Left ventricle myocardium inferior (tissue), 1 donor: ENCODE measurements around the gene CLEC19A. TPM values are rescaled to one million over a fixed set of nuclear protein-coding genes. Genes with fewer than 3 reads are reported as not detected.

Source experiments
- DNase-seq: peaks from one replicate; pipeline ENCODE4 v3.0.0-alpha.2; 2020
- H3K27ac ChIP-seq: fragments of 200-600 bp; replicated peaks from 2 replicates; pipeline ENCODE4 v1.8.0; 2021
- H3K27me3 ChIP-seq: fragments of 200-600 bp; 2 replicates; pipeline ENCODE4 v1.8.0; 2021; ENCODE audit warnings: low read depth
- H3K36me3 ChIP-seq: fragments of 200-600 bp; 2 replicates; pipeline ENCODE4 v1.8.0; 2021
- H3K4me1 ChIP-seq: fragments of 200-600 bp; 2 replicates; pipeline ENCODE4 v1.8.0; 2021
- H3K4me3 ChIP-seq: fragments of 200-600 bp; 2 replicates; pipeline ENCODE4 v1.8.0; 2021; ENCODE audit warnings: mild to moderate bottlenecking, moderate library complexity
- H3K9me3 ChIP-seq: fragments of 200-600 bp; replicated peaks from 2 replicates; pipeline ENCODE4 v1.8.0; 2021
- CTCF ChIP-seq: fragments of 200-600 bp; IDR thresholded peaks from 2 replicates; pipeline ENCODE4 v1.8.0; 2021; ENCODE audit warnings: antibody characterized with exemption, mild to moderate bottlenecking, borderline replicate concordance
- intact Hi-C: fragments of 100-400 bp; cut with micrococcal nuclease; formaldehyde crosslinking; loops from one replicate; pipeline ENCODE4 v1.11.0; 2022
- total RNA-seq: library from RNA; stranded (reverse); fragmentation: NEBNext Ultra II Directional; extraction: Animal tissue kit (Norgen Biotek cat#: 25700); gene quantifications from one replicate; pipeline ENCODE4 v1.2.1, GENCODE V29; 2021
- donor health status: DM: no; HTN: yes; CAD: no; lungs with severe emphysema.

CLEC19A gene
- total RNA-seq, 1 donor from 2014 or later: not detected

GRCh38 chr16:19290860-19291259, 5.3 kb downstream of the CLEC19A start:
- H3K9me3 ChIP-seq: no peaks in the 10 kb centered on the region
- intact Hi-C loops: no loop called here

GRCh38 chr16:19291475-19291874, 5.9 kb downstream of the CLEC19A start:
- intact Hi-C loops: no loop called here
- no peaks in the 10 kb centered on the region for H3K9me3 ChIP-seq
- TF ChIP-seq CTCF: no peak
- DNase-seq: no peak
- H3K36me3 ChIP-seq: no peaks in the 10 kb centered on the region
- no peak overlapping the region for H3K27ac ChIP-seq
- H3K27me3 ChIP-seq: peaks cover 47% of the 10 kb centered on the region
- H3K4me3 ChIP-seq: no peak overlapping the region
- H3K4me1 ChIP-seq: no peaks in the 10 kb centered on the region

More at GRCh38 chr16:19290860-19291259, 5.3 kb downstream of the CLEC19A start:
- H3K27ac ChIP-seq: no peak overlapping the region
- H3K4me3 ChIP-seq: no peak overlapping the region
- no peak for DNase-seq
- TF ChIP-seq CTCF: no peak
- no peaks in the 10 kb centered on the region for H3K36me3 ChIP-seq
- H3K4me1 ChIP-seq: no peaks in the 10 kb centered on the region
- H3K27me3 ChIP-seq: peaks cover 52% of the 10 kb centered on the region

- H3K9me3 ChIP-seq: no peaks in the 10 kb centered on the region
- H3K27ac ChIP-seq: no peak overlapping the region
- no peak for DNase-seq
- no peaks in the 10 kb centered on the region for H3K36me3 ChIP-seq
- no peak for TF ChIP-seq CTCF
- intact Hi-C loops: no loop called here
- no peaks in the 10 kb centered on the region for H3K4me1 ChIP-seq
- peaks cover 43% of the 10 kb centered on the region for H3K27me3 ChIP-seq
- H3K4me3 ChIP-seq: no peak overlapping the region
These were observed 6.7 kb downstream of the CLEC19A start for GRCh38 chr16:19292186-19292585.

GRCh38 chr16:19294156-19294649, 8.7 kb downstream of the CLEC19A start:
- peak; percentile 46 for DNase-seq
- intact Hi-C loops: no loop called here
- TF ChIP-seq CTCF: no peak

GRCh38 chr16:19295393-19295792, 9.9 kb downstream of the CLEC19A start:
- no peak for TF ChIP-seq CTCF
- no peak for DNase-seq
- no peaks in the 10 kb centered on the region for H3K9me3 ChIP-seq
- H3K27ac ChIP-seq: no peak overlapping the region
- no peaks in the 10 kb centered on the region for H3K36me3 ChIP-seq
- H3K4me3 ChIP-seq: no peak overlapping the region
- intact Hi-C loops: no loop called here
- H3K27me3 ChIP-seq: peaks cover 20% of the 10 kb centered on the region
- H3K4me1 ChIP-seq: no peaks in the 10 kb centered on the region

More at GRCh38 chr16:19294156-19294649, 8.7 kb downstream of the CLEC19A start:
- H3K27me3 ChIP-seq: peaks cover 27% of the 10 kb centered on the region
- H3K4me1 ChIP-seq: no peaks in the 10 kb centered on the region
- no peaks in the 10 kb centered on the region for H3K9me3 ChIP-seq
- H3K4me3 ChIP-seq: no peak overlapping the region
- no peaks in the 10 kb centered on the region for H3K36me3 ChIP-seq
- peak overlapping the region; percentile 5 for H3K27ac ChIP-seq
